Pulmonary artery endothelial cell (primary cell): Measurements from ENCODE around the gene GOLGA6C. TPM values are rescaled to one million over a fixed set of nuclear protein-coding genes. Genes with fewer than 3 reads are reported as not detected.
"Not testable (repeated sequence)": the region's sequence is repeated elsewhere in the genome, so short reads cannot be mapped to it uniquely, and the experiment has no call there.

Experiments used
- DNase-seq: peaks from one replicate; pipeline ENCODE4 v3.0.0-alpha.2; 2011; ENCODE audit warnings: low read depth, low spot score
- total RNA-seq: library from RNA; depleted of rRNA; stranded (reverse); fragments of >200 nt; gene quantifications from 2 replicates; pipeline ENCODE4 v1.2.3, GENCODE V29; 2014

The GOLGA6C gene
- total RNA-seq, 1 donor from 2014 or later = not detected

- no peak for DNase-seq
Measured at GRCh38 chr15:75227663-75228280, 30.4 kb upstream of the GOLGA6C start.

GRCh38 chr15:75228787-75229186 lies 29.3 kb upstream of the GOLGA6C start:
- DNase-seq = no peak

- no peak for DNase-seq
Measured at GRCh38 chr15:75229191-75230015, 28.7 kb upstream of the GOLGA6C start.

GRCh38 chr15:75230016-75230343 lies 28.2 kb upstream of the GOLGA6C start:
- no peak for DNase-seq

GRCh38 chr15:75230551-75231371 lies 27.4 kb upstream of the GOLGA6C start:
- no peak for DNase-seq

- DNase-seq = no peak
Measured at GRCh38 chr15:75231836-75232235, 26.3 kb upstream of the GOLGA6C start.

GRCh38 chr15:75232252-75232813 lies 25.8 kb upstream of the GOLGA6C start:
- no peak for DNase-seq

GRCh38 chr15:75232826-75233503 lies 25.2 kb upstream of the GOLGA6C start:
- DNase-seq = no peak

GRCh38 chr15:75233504-75234190 lies 24.5 kb upstream of the GOLGA6C start:
- DNase-seq = no peak

GRCh38 chr15:75234191-75234810 lies 23.8 kb upstream of the GOLGA6C start:
- no peak for DNase-seq

- DNase-seq = no peak
Measured at GRCh38 chr15:75235051-75235673, 23.0 kb upstream of the GOLGA6C start.

GRCh38 chr15:75235760-75236729 lies 22.1 kb upstream of the GOLGA6C start:
- DNase-seq = no peak

- no peak for DNase-seq
Measured at GRCh38 chr15:75237316-75237982, 20.7 kb upstream of the GOLGA6C start.

GRCh38 chr15:75238150-75238549 lies 20.0 kb upstream of the GOLGA6C start:
- no peak for DNase-seq

- DNase-seq = not testable (repeated sequence)
Measured at GRCh38 chr15:75245741-75246140, 12.4 kb upstream of the GOLGA6C start.

GRCh38 chr15:75248991-75249390 lies 9.1 kb upstream of the GOLGA6C start:
- DNase-seq = not testable (repeated sequence)

GRCh38 chr15:75249726-75250125 lies 8.4 kb upstream of the GOLGA6C start:
- no peak for DNase-seq

- not testable (repeated sequence) for DNase-seq
Measured at GRCh38 chr15:75251343-75251742, 6.8 kb upstream of the GOLGA6C start.
